Transverse colon (tissue), 4 donors: ENCODE results near the gene VPS35. TPM values are rescaled to one million over a fixed set of nuclear protein-coding genes. Genes with fewer than 3 reads are reported as not detected.
"Not testable (repeated sequence)": the region's sequence is repeated elsewhere in the genome, so short reads cannot be mapped to it uniquely, and the experiment has no call there.

Source experiments
- DNase-seq: peaks from one replicate; pipeline ENCODE4 v3.0.0-alpha.2; 2019
- H3K27ac ChIP-seq, 4 donors: fragments of 200-600 bp; sonication (generic); 2 replicates each; pipeline ENCODE4 v1.5.1; 2016 to 2018; ENCODE audit warnings: inconsistent platforms in 4 of 4
- H3K27me3 ChIP-seq: fragments of 200-600 bp; sonication (generic); 2 replicates; pipeline ENCODE4 v1.5.1; 2017; ENCODE audit warnings: inconsistent platforms
- H3K36me3 ChIP-seq, 4 donors: fragments of 200-600 bp; sonication (generic); 2 replicates each; pipeline ENCODE4 v1.5.1; 2017 to 2019; ENCODE audit warnings: inconsistent platforms in 4 of 4
- H3K4me1 ChIP-seq, 4 donors: fragments of 200-600 bp; sonication (generic); 2 replicates each; pipeline ENCODE4 v1.5.1; 2017 to 2020; ENCODE audit warnings: inconsistent platforms in 4 of 4
- H3K4me3 ChIP-seq, 4 donors: fragments of 200-600 bp; sonication (generic); 1 replicate in 1 of 4; 2 replicates in 3 of 4; pipeline versions ENCODE4 v1.5.1 to v1.6.1; 2017 to 2019; ENCODE audit warnings: inconsistent platforms in 4 of 4
- H3K9me3 ChIP-seq, 2 donors: fragments of 200-600 bp; sonication (generic); 2 replicates each; pipeline ENCODE4 v1.5.1; 2017 to 2019; ENCODE audit warnings: inconsistent platforms in 2 of 2
- CTCF ChIP-seq, 5 experiments: fragments of 200-600 bp in 3 of 5; fragments of 450-650 bp in 2 of 5; sonication (generic) in 3 of 5; IDR thresholded peaks; 1 replicate in 2 of 5; 2 replicates in 3 of 5; pipeline ENCODE4 v1.5.1; 2016 to 2017; ENCODE audit warnings: antibody characterized with exemption in 5 of 5, inconsistent platforms in 3 of 5, mild to moderate bottlenecking in 2 of 5, moderate library complexity in 1 of 5
- EP300 ChIP-seq: sonication (generic); formaldehyde crosslinking; IDR thresholded peaks from one replicate; pipeline ENCODE4 v1.6.1; 2017; ENCODE audit warnings: antibody characterized with exemption, low read depth
- POLR2A ChIP-seq: fragments of 450-650 bp; IDR thresholded peaks from one replicate; pipeline ENCODE4 v1.6.1; 2016; ENCODE audit warnings: antibody characterized with exemption, mild to moderate bottlenecking, moderate library complexity
- POLR2AphosphoS5 ChIP-seq, 3 donors: sonication (generic); formaldehyde crosslinking; IDR thresholded peaks; one replicate each; pipeline ENCODE4 v1.6.1; 2016; ENCODE audit warnings: antibody characterized with exemption in 3 of 3
- WGBS, 2 donors: methylation state at CpG; one replicate each; pipeline ENCODE4 v1.1.5; 2018; ENCODE audit warnings: low coverage in 1 of 2; 5-methylcytosine and 5-hydroxymethylcytosine counted together
- in situ Hi-C, 4 donors: fragments of 200-750 bp; cut with MboI; loops; one replicate each; pipeline versions ENCODE4 v1.15.0 to v1.15.1; 2017; ENCODE audit warnings: low sequenced_read_pairs in 3 of 4, low pct_ligation_motif_present in 1 of 4, low pct_unique_long_range_greater_than_20kb in 1 of 4
- intact Hi-C: fragments of 100-400 bp; cut with DNase I; formaldehyde crosslinking; loops from one replicate; pipeline ENCODE4 v1.15.1; 2023; ENCODE audit warnings: low total_unique reads
- total RNA-seq, 4 donors: library from RNA; depleted of rRNA; stranded (reverse); fragments of >200 nt; gene quantifications; one replicate each; pipeline ENCODE4 v1.1.0, GENCODE V29; 2016

VPS35 gene
- total RNA-seq, 4 donors from 2014 or later = 63.2 to 102 (median 72.1) TPM

DNA sequence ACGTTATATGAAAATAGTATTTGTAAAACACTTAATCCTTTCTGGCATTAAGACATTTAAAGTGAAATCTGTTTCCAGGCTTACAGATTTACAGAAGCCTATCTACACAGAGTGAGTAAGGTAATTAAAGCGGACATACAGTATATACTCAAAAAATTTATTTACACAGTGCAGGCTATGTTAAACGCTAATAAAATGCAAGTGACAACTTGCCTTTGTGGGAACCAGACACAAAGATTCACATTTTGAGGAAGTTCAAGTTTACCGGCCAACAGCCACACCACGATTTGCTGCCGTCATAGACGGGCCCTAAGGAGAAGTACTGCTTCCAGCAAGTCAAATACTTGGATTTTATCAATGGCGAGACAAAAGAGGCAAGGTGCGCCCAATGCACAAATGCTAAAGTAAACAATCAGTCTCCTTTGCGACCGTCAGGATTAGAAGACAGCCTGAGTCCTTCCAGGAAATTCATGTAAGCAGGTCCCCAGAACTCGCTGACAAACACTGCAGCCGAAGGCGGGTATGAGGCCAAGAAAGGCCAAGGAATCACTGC, 801 bp downstream of the VPS35 start:
- Histone ChIP-seq H3K36me3 (no peaks in the 10 kb centered on the region), H3K27me3 (no peaks in the 10 kb centered on the region), H3K9me3 (no peaks in the 10 kb centered on the region), H3K4me3 (peak overlapping the region; percentile 61 to 93 (median 86)), H3K27ac (peak overlapping the region; percentile 88 to 96 (median 92)), H3K4me1 (peaks cover 10 to 53% (median 32%) of the 10 kb centered on the region in 4 donors)
- intact Hi-C loops (loop anchor here (10.0 kb wide), 1 partner anchor 137 kb away; no protein-coding TSS in a partner anchor), in situ Hi-C loops (no loop called here)
- no peak for TF ChIP-seq EP300
- TF ChIP-seq POLR2AphosphoS5 (IDR thresholded peaks at IDR 0.05) = no peak
- peak in 2 of 5 experiments; percentile 27 to 38 for TF ChIP-seq CTCF (IDR thresholded peaks at IDR 0.05)
- no peak for TF ChIP-seq POLR2A
- peak; percentile 51 for DNase-seq
- WGBS, 2 donors = 3 to 5% methylated on average over 8 to 14 of the region's 14 CpGs

DNA sequence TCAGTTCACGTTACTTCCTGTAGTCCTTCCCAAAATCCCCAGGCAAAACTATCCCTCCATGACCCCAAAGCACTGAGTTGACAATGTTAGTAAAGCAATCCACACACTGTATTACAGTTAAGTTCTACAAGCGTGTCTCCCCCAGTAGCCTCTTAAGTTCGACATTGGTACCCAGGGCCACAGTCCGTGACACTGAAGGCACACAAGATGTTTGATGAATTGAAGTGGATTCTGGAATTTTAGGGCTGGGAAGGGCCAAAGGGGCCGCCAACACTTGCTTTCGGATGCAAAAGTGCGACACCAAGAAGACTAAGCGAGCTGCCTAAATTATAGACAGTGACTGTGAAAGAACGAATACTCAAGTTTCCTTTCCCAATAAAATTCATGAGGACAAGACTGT, 1.5 kb downstream of the VPS35 start:
- peaks cover 10 to 53% (median 32%) of the 10 kb centered on the region in 4 donors for H3K4me1 ChIP-seq
- TF ChIP-seq CTCF (IDR thresholded peaks at IDR 0.05) (peak in 1 of 5 experiments; percentile 21), POLR2A (no peak)
- H3K4me3 ChIP-seq = peak overlapping the region in 2 of 4 donors; percentile 80 to 92
- H3K36me3 ChIP-seq = no peaks in the 10 kb centered on the region
- H3K27ac ChIP-seq = peak overlapping the region in 3 of 4 donors; percentile 88 to 92 (median 92)
- in situ Hi-C loops (no loop called here), intact Hi-C loops (loop anchor here (10.0 kb wide), 1 partner anchor 137 kb away; no protein-coding TSS in a partner anchor)
- no peaks in the 10 kb centered on the region for H3K9me3 ChIP-seq
- WGBS, 2 donors = 70% methylated on average over 1 to 9 of the region's 9 CpGs
- DNase-seq = no peak
- H3K27me3 ChIP-seq = no peaks in the 10 kb centered on the region

DNA sequence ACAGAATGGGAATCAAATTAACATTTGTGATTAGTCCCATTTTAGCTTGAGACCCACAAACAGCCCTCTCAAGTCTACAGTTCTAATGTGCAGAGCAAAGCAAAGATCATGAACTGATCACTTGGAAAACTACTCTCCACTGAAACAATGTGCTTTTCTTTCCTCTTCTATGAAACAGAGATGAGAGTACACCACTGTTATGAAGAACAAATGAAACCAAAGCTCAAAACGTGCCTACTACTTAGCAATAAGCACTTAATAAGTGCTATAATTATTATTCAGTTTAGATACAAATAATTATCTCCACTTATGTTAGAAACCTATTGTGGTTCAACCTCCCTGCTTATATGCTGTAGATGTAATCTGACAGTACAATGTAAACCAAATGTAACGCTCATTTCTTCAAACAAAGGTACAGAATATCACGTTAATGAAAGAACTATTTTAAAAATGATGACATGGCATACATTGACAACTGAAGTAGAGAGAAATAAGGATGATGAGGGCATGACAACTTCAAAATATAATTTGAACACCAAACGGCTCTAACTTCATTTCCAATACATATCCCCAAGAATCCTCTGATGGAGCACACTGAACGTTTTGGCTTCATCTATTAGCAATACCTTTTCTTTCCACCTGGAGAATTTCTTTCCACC, 2.0 kb downstream of the VPS35 start:
- Histone ChIP-seq H3K36me3 (peaks cover 0 to 3% (median 0%) of the 10 kb centered on the region in 4 donors), H3K27ac (no peak overlapping the region), H3K27me3 (no peaks in the 10 kb centered on the region), H3K4me3 (peak overlapping the region in 1 of 4 donors; percentile 92), H3K4me1 (peaks cover 10 to 56% (median 32%) of the 10 kb centered on the region in 4 donors), H3K9me3 (no peaks in the 10 kb centered on the region)
- in situ Hi-C loops (no loop called here), intact Hi-C loops (loop anchor here (10.0 kb wide), 1 partner anchor 138 kb away; no protein-coding TSS in a partner anchor)
- DNase-seq = no peak
- TF ChIP-seq CTCF (IDR thresholded peaks at IDR 0.05) (no peak), POLR2AphosphoS5 (IDR thresholded peaks at IDR 0.05) (no peak), POLR2A (no peak), EP300 (no peak)
- WGBS, 2 donors = 42 to 54% methylated on average over 5 of the region's 5 CpGs

- intact Hi-C loops = loop anchor here (10.0 kb wide), 1 partner anchor 143 kb away; no protein-coding TSS in a partner anchor
- H3K4me3 ChIP-seq, H3K27me3 ChIP-seq, H3K9me3 ChIP-seq, DNase-seq, H3K27ac ChIP-seq, in situ Hi-C loops: not testable (repeated sequence)
- H3K36me3 ChIP-seq = peaks cover 0 to 37% (median 16%) of the 10 kb centered on the region in 4 donors
- WGBS, 2 donors = 56 to 89% methylated on average over 1 to 2 of the region's 2 CpGs
- peaks cover 0 to 26% (median 7%) of the 10 kb centered on the region in 4 donors for H3K4me1 ChIP-seq
These were observed 7.1 kb downstream of the VPS35 start for GRCh38 chr16:46681867-46682266.

- intact Hi-C loops, H3K9me3 ChIP-seq, H3K27me3 ChIP-seq, H3K4me3 ChIP-seq, in situ Hi-C loops, H3K27ac ChIP-seq, H3K4me1 ChIP-seq, DNase-seq: not testable (repeated sequence)
- 80 to 96% methylated on average over 1 of the region's 1 CpG for WGBS, 2 donors
- H3K36me3 ChIP-seq = peaks cover 0 to 66% (median 22%) of the 10 kb centered on the region in 4 donors
These were observed 11.0 kb downstream of the VPS35 start for GRCh38 chr16:46677943-46678342.
